HG03439 (cell line): ENCODE results near the gene ASB3.
"Not testable (repeated sequence)": the region's sequence is repeated elsewhere in the genome, so short reads cannot be mapped to it uniquely, and the experiment has no call there.

Source experiments
- ATAC-seq: cut with Tn5 transposase; IDR thresholded peaks from one replicate; pipeline ENCODE4 v1.9.1; 2021; ENCODE audit warnings: mild to moderate bottlenecking, moderate library complexity; ENCODE audit not compliant: unreplicated experiment

Gene ASB3

GRCh38 chr2:53786705-53787613 is at the start of gene ASB3, which contains the start of gene ERLEC1:
Gene ASB3, minus strand, starts transcription at chr2:53786953. Its CDS starts 21,381 bp downstream, at chr2:53765572.
Gene ERLEC1, plus strand, starts transcription at chr2:53787044. Its CDS starts 167 bp downstream, at chr2:53787211.
- peak; percentile 94 for ATAC-seq

GRCh38 chr2:53829980-53830290 is 43.2 kb upstream of the ASB3 start:
- ATAC-seq: not testable (repeated sequence)

GRCh38 chr2:53829273-53829979 is 42.7 kb upstream of the ASB3 start:
- no peak for ATAC-seq

- ATAC-seq: no peak
Observed at GRCh38 chr2:53828331-53828730, 41.6 kb upstream of the ASB3 start.

- ATAC-seq: no peak
Observed at GRCh38 chr2:53827398-53828175, 40.8 kb upstream of the ASB3 start.

- no peak for ATAC-seq
Observed at GRCh38 chr2:53826587-53827397, 40.0 kb upstream of the ASB3 start.

GRCh38 chr2:53826030-53826410 is 39.3 kb upstream of the ASB3 start:
- ATAC-seq: no peak

- not testable (repeated sequence) for ATAC-seq
Observed at GRCh38 chr2:53823639-53824038, 36.9 kb upstream of the ASB3 start.

- no peak for ATAC-seq
Observed at GRCh38 chr2:53821810-53822209, 35.1 kb upstream of the ASB3 start.

- no peak for ATAC-seq
Observed at GRCh38 chr2:53820711-53821110, 34.0 kb upstream of the ASB3 start.

- no peak for ATAC-seq
Observed at GRCh38 chr2:53820048-53820447, 33.3 kb upstream of the ASB3 start.

GRCh38 chr2:53819634-53820033 is 32.9 kb upstream of the ASB3 start:
- ATAC-seq: no peak

GRCh38 chr2:53818854-53819435 is 32.2 kb upstream of the ASB3 start:
- no peak for ATAC-seq

- ATAC-seq: no peak
Observed at GRCh38 chr2:53813151-53813550, 26.4 kb upstream of the ASB3 start.

- ATAC-seq: no peak
Observed at GRCh38 chr2:53811601-53812000, 24.8 kb upstream of the ASB3 start.

- no peak for ATAC-seq
Observed at GRCh38 chr2:53802617-53803151, 15.9 kb upstream of the ASB3 start.

- ATAC-seq: no peak
Observed at GRCh38 chr2:53801547-53801946, 14.8 kb upstream of the ASB3 start.

- no peak for ATAC-seq
Observed at GRCh38 chr2:53793821-53794220, 7.1 kb upstream of the ASB3 start.

GRCh38 chr2:53793261-53793660 is 6.5 kb upstream of the ASB3 start:
- no peak for ATAC-seq
